Stimulated activated CD4-positive, alpha-beta T cell treated with anti-CD3 and anti-CD28 coated beads, TNF-alpha, amount 100 ng/mL, for 24 hours (primary cell): Measurements from ENCODE around the gene FAM78A.
"Not testable (repeated sequence)": the region's sequence is repeated elsewhere in the genome, so short reads cannot be mapped to it uniquely, and the experiment has no call there.

Experiments
- DNase-seq, 3 experiments: peaks; one replicate each; pipeline ENCODE4 v3.0.0-alpha.2; 2020; ENCODE audit warnings: low read depth in 3 of 3

Gene FAM78A

GRCh38 chr9:131282175-131282574, 5.9 kb upstream of the FAM78A start:
- no peak for DNase-seq

GRCh38 chr9:131281119-131281965, 5.0 kb upstream of the FAM78A start:
- no peak for DNase-seq

- DNase-seq: no peak
Measured at GRCh38 chr9:131280660-131281059, 4.3 kb upstream of the FAM78A start.

GRCh38 chr9:131279863-131280570, 3.7 kb upstream of the FAM78A start:
- DNase-seq: no peak

GRCh38 chr9:131279196-131279862, 3.0 kb upstream of the FAM78A start:
- DNase-seq: no peak

GRCh38 chr9:131278702-131279111, 2.4 kb upstream of the FAM78A start:
- DNase-seq: no peak

GRCh38 chr9:131277910-131278701, 1.8 kb upstream of the FAM78A start:
- peak in 2 of 3 experiments; percentile 53 to 77 for DNase-seq

- no peak for DNase-seq
Measured at GRCh38 chr9:131277287-131277909, 1.1 kb upstream of the FAM78A start.

GRCh38 chr9:131276891-131277286, 579 bp upstream of the FAM78A start:
- DNase-seq: no peak

- DNase-seq: no peak
Measured at GRCh38 chr9:131275332-131276093, 797 bp downstream of the FAM78A start.

- DNase-seq: no peak
Measured at GRCh38 chr9:131274674-131275331, 1.5 kb downstream of the FAM78A start.

- DNase-seq: no peak
Measured at GRCh38 chr9:131273856-131274673, 2.2 kb downstream of the FAM78A start.

- no peak for DNase-seq
Measured at GRCh38 chr9:131273146-131273855, 3.0 kb downstream of the FAM78A start.

GRCh38 chr9:131272212-131272611, 4.1 kb downstream of the FAM78A start:
- DNase-seq: no peak

- DNase-seq: no peak
Measured at GRCh38 chr9:131271506-131271931, 4.8 kb downstream of the FAM78A start.

- not testable (repeated sequence) for DNase-seq
Measured at GRCh38 chr9:131271016-131271273, 5.4 kb downstream of the FAM78A start.

GRCh38 chr9:131270171-131271015, 5.9 kb downstream of the FAM78A start:
- DNase-seq: peak in 1 of 3 experiments; percentile 57
